Measurements from ENCODE around the gene ADNP2.

- TF ChIP-seq CTCF (IDR thresholded peaks at IDR 0.05): no peak
- TF ChIP-seq POLR2A (IDR thresholded peaks at IDR 0.05): no peak
These were observed 20.2 kb upstream of the ADNP2 start for GRCh38 chr18:80088823-80089222.
